Smooth muscle cell of the coronary artery (primary cell): ENCODE results near the gene MOAP1. TPM values are rescaled to one million over a fixed set of nuclear protein-coding genes. Genes with fewer than 3 reads are reported as not detected.

ENCODE experiments used
- total RNA-seq: library from RNA; depleted of rRNA; stranded (reverse); fragments of >200 nt; gene quantifications from 2 replicates; pipeline ENCODE4 v1.2.3, GENCODE V29; 2014; ENCODE audit warnings: low replicate concordance

The MOAP1 gene, protein sequence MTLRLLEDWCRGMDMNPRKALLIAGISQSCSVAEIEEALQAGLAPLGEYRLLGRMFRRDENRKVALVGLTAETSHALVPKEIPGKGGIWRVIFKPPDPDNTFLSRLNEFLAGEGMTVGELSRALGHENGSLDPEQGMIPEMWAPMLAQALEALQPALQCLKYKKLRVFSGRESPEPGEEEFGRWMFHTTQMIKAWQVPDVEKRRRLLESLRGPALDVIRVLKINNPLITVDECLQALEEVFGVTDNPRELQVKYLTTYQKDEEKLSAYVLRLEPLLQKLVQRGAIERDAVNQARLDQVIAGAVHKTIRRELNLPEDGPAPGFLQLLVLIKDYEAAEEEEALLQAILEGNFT
- 8.4 and 15.9 TPM in 2 replicates for total RNA-seq

GRCh38 chr14:93184391-93185348, at the start of gene MOAP1, which contains the start of gene LYSET:
MOAP1 (minus strand) TSS chr14:93184897; CDS start chr14:93184242, 655 bp downstream.
LYSET (plus strand) TSS chr14:93185317; CDS start chr14:93185406, 89 bp downstream.

GRCh38 chr14:93206793-93207467, 22.2 kb upstream of the MOAP1 start, which contains the start of the genes GON7 and UBR7:
GON7 (minus strand) TSS chr14:93207065; CDS start chr14:93207037, 28 bp downstream.
UBR7 (plus strand) TSS chr14:93207256; CDS start chr14:93207292, 36 bp downstream.

Other genes with a start within 250 kb of the MOAP1 start
- gene ITPK1, start 69.0 kb downstream of the MOAP1 start, total RNA-seq, result 19.9 and 40.3 TPM in 2 replicates
- 4.0 and 9.3 TPM in 2 replicates for gene LYSET, start 420 bp upstream of the MOAP1 start, total RNA-seq
- gene GON7, start 22.2 kb upstream of the MOAP1 start, total RNA-seq, result 11.6 and 11.7 TPM in 2 replicates
- 34.0 and 46.6 TPM in 2 replicates for gene UBR7, start 22.4 kb upstream of the MOAP1 start, total RNA-seq
- gene BTBD7, start 148.1 kb upstream of the MOAP1 start, total RNA-seq, result 21.4 and 22.1 TPM in 2 replicates
- not detected in 2 replicates for gene COX8C, start 162.3 kb upstream of the MOAP1 start, total RNA-seq
- gene UNC79, start 246.0 kb upstream of the MOAP1 start, total RNA-seq, result 0.12 and 0.15 TPM in 2 replicates